Suprapubic skin (tissue), 3 donors: ENCODE results near the gene CIAO2B.

Experiments used
- EP300 ChIP-seq: sonication (generic); formaldehyde crosslinking; IDR thresholded peaks from one replicate; pipeline ENCODE4 v1.6.1; 2017; ENCODE audit warnings: antibody characterized with exemption
- TF ChIP-seq, protein P1 (sequence below), 2 donors: fragments of 200-600 bp in 1 of 2; fragments of 450-650 bp in 1 of 2; sonication (generic) in 1 of 2; IDR thresholded peaks; one replicate each; pipeline ENCODE4 v1.5.1; 2016 to 2019; ENCODE audit warnings: antibody characterized with exemption in 2 of 2, mild to moderate bottlenecking in 1 of 2, moderate library complexity in 1 of 2

- TF ChIP-seq, protein P1, sequence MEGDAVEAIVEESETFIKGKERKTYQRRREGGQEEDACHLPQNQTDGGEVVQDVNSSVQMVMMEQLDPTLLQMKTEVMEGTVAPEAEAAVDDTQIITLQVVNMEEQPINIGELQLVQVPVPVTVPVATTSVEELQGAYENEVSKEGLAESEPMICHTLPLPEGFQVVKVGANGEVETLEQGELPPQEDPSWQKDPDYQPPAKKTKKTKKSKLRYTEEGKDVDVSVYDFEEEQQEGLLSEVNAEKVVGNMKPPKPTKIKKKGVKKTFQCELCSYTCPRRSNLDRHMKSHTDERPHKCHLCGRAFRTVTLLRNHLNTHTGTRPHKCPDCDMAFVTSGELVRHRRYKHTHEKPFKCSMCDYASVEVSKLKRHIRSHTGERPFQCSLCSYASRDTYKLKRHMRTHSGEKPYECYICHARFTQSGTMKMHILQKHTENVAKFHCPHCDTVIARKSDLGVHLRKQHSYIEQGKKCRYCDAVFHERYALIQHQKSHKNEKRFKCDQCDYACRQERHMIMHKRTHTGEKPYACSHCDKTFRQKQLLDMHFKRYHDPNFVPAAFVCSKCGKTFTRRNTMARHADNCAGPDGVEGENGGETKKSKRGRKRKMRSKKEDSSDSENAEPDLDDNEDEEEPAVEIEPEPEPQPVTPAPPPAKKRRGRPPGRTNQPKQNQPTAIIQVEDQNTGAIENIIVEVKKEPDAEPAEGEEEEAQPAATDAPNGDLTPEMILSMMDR (IDR thresholded peaks at IDR 0.05), result no peak
- no peak for TF ChIP-seq EP300
These were observed 10.9 kb downstream of the CIAO2B start for GRCh38 chr16:66923247-66923731.
